Fibroblast of skin of scalp (primary cell): Measurements from ENCODE around the gene SLC39A9. TPM values are rescaled to one million over a fixed set of nuclear protein-coding genes. Genes with fewer than 3 reads are reported as not detected.

Experiments
- DNase-seq: peaks from one replicate; pipeline ENCODE4 v3.0.0-alpha.2; 2013
- polyA plus RNA-seq, 2 experiments: library from polyadenylated mRNA; unstranded; fragments of 120-200 nt; gene quantifications; one replicate each; pipeline ENCODE4 v1.2.1, GENCODE V29; 2013; ENCODE audit not compliant: insufficient read length in 2 of 2

Gene SLC39A9, protein sequence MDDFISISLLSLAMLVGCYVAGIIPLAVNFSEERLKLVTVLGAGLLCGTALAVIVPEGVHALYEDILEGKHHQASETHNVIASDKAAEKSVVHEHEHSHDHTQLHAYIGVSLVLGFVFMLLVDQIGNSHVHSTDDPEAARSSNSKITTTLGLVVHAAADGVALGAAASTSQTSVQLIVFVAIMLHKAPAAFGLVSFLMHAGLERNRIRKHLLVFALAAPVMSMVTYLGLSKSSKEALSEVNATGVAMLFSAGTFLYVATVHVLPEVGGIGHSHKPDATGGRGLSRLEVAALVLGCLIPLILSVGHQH
- 44.1 TPM for polyA plus RNA-seq (2013, experiment 1 of 2; ENCODE audit: insufficient read length)
- 49.2 TPM for polyA plus RNA-seq (2013, experiment 2 of 2; ENCODE audit: insufficient read length)

- DNase-seq, result peak; percentile 98
Measured at GRCh38 chr14:69398053-69398817, at the start of gene SLC39A9, which contains the start of gene ERH. TSS of gene SLC39A9 (plus strand) at chr14:69398692. CDS start at chr14:69399370, 678 bp downstream. TSS of gene ERH (minus strand) at chr14:69398299. CDS start at chr14:69398233, 66 bp downstream.

- no peak for DNase-seq
Measured at GRCh38 chr14:69349091-69349777, 49.3 kb upstream of the SLC39A9 start.

DNA sequence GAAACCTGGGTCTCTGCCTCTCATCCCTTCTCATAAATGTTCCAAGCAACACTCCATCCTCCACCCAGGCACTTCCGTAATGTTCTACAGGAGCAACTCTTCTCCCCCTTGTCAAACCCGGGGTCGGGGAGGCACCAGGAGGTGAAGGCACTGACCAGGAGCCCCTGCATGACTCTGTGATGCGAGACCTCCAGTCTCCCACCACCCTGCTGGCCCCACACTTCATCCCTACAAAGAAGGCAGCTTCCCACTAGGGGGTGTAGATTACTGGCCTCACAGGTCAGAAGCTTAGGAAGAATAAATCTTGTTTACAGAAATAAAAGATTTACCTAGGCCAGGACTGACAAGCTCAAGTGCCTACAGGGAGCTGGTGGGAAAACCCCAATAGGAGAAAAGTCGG lies 47.6 kb upstream of the SLC39A9 start:
- DNase-seq, result no peak

- no peak for DNase-seq
Measured at GRCh38 chr14:69351385-69351784, 47.1 kb upstream of the SLC39A9 start.

DNA sequence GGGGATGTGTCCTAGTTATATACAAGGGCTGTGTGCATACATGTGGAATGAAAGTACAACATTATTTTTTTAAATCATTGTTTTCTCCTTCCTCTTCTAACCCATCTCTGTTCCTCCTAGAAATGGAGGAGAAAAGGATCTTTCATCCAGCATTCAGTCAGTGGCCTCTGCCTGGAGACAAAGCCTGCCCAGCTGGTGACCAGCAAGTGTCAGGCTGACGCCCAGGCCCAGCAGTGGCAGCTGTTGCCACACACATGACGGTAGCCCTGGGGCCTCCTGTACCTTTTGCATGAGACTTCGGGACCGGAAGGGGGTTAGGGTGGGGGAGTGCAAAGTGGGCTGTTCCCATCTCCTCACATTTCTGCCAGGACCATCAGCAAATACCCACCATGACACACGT lies 46.6 kb upstream of the SLC39A9 start:
- DNase-seq, result no peak

GRCh38 chr14:69353168-69353567 lies 45.3 kb upstream of the SLC39A9 start:
- DNase-seq, result no peak

DNA sequence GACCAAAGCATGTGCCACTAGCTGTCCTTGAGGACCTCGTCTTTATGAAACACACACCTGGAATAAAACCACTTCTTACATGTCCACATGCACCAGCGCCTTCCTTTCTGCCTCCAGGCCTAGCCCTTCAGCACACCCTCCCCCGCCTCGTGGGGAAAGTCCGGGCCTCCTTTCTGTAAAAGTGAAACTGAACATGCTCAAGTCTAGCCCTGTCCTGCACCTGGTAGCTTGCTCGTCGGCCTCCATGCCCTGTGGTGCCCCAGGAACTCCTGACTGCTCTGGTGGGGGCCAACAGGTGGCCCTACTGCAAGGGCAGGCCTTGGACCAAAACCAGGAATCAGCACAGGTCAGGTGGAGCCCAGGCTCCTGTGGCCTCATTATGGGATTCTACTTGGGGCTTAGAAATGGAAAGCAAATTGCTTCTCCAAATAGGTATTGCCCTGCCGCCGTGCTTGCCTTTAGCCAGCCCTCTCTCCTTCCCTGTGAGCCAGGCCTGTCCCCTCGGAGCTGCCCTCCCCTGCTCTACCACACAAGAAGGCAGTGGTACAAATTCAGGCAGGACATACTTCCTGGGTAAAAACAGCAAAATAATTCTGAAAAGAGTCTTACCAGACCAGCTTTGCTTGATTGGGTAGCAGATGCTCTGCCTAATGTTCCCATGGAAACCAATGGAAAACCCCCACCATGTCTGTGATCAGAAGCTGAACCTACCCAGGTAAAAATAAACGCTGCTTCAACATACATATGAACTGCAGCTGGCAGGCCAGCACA lies 43.9 kb upstream of the SLC39A9 start:
- DNase-seq, result no peak

- no peak for DNase-seq
Measured at GRCh38 chr14:69355154-69355597, 43.3 kb upstream of the SLC39A9 start.

DNA sequence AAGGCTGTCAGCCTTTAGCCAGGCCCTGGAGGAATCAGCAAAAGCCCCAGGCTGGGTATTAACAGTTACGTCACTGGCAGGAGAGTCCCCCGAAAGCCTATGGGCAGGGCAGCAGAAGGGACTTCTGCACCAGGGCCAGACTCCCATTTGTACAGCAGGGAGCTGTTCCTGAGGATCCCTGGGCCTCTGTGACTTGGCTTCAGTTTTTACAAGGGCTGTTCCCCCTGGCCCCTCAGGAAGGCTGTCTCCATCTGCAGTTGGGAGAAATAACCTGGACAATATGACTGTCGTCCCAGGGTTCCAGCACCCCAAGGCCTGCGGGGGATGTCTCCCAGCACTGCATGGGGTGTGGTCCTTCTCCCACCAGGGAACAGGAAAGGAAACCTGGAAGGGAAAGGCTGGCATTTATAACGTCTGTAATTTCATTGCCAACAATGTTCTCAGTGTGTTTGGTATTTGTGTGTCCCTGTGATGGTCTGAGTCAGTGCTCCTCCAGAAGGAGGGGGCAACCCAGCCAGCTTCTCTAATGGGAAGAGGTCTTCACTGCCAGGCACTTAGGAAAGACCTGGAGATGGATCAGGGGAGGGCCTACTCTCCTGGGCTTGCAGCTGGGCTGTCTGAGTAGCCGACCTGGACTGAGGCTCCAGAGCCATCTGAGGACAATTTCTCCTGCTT lies 42.7 kb upstream of the SLC39A9 start:
- DNase-seq, result peak; percentile 55

DNA sequence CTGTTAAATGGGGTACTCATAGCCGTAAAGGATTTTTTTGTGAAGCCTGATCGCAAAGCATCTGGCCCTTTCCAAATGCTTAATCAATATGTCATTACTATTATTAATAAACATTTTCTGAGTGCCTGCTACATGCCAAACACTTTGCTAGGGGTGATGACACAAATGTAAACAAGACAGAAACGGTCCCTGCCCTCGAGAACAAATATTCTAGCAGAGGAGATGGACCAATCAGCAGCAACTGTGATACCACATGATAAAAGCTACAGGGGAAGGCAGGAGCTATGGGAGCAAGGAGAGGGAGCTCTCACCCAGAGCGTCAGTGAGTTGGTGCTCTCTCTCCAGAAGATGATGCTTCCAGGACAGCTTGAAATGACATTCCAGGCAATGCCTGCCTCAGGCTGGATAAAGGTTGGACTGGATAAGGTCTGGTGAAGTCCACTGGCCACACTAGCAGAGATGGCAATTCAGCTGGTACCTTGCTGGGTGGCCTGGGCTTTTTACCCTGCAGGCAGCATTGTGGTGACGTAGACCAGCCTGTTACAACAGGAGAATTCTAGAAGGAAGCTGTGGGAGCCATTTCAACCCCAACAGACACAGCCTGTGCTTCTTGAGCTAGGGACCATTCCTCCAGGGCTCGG lies 41.5 kb upstream of the SLC39A9 start:
- DNase-seq, result no peak

GRCh38 chr14:69357544-69358200 lies 40.8 kb upstream of the SLC39A9 start:
- no peak for DNase-seq

GRCh38 chr14:69358233-69358963 lies 40.1 kb upstream of the SLC39A9 start:
- DNase-seq, result no peak

GRCh38 chr14:69358966-69359365 lies 39.5 kb upstream of the SLC39A9 start:
- DNase-seq, result no peak

- no peak for DNase-seq
Measured at GRCh38 chr14:69360438-69361108, 37.9 kb upstream of the SLC39A9 start.

DNA sequence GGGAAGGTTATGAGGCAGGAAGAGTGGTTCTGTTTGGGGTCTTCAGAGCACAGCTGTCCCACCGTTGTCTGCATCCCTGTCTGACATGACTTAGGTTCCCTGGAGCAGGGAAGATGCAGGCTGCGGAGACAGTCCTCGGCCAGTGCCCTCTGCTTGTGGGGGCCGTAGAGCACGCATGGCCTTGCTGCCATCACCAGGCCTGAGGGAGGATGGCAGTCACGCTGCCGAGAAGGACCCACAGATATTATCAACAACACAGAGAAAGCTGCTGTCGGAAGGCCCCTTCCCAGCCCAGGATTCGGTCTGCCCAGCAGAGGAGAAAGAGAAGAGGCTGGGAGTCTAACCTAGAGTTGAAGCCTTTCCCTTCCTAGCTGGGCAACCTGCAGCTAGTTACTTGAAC lies 35.4 kb upstream of the SLC39A9 start:
- peak; percentile 45 for DNase-seq

GRCh38 chr14:69363964-69364363 lies 34.5 kb upstream of the SLC39A9 start:
- DNase-seq, result no peak

- DNase-seq, result no peak
Measured at GRCh38 chr14:69364378-69364777, 34.1 kb upstream of the SLC39A9 start.

GRCh38 chr14:69366069-69366468 lies 32.4 kb upstream of the SLC39A9 start:
- DNase-seq, result no peak

- DNase-seq, result no peak
Measured at GRCh38 chr14:69366761-69367160, 31.7 kb upstream of the SLC39A9 start.
